HG02759 (cell line): ENCODE measurements around the gene TREX2.

ENCODE experiments used
- ATAC-seq: cut with Tn5 transposase; IDR thresholded peaks from one replicate; pipeline ENCODE4 v1.9.1; 2021; ENCODE audit warnings: mild to moderate bottlenecking, moderate library complexity; ENCODE audit not compliant: unreplicated experiment

TREX2 gene

DNA sequence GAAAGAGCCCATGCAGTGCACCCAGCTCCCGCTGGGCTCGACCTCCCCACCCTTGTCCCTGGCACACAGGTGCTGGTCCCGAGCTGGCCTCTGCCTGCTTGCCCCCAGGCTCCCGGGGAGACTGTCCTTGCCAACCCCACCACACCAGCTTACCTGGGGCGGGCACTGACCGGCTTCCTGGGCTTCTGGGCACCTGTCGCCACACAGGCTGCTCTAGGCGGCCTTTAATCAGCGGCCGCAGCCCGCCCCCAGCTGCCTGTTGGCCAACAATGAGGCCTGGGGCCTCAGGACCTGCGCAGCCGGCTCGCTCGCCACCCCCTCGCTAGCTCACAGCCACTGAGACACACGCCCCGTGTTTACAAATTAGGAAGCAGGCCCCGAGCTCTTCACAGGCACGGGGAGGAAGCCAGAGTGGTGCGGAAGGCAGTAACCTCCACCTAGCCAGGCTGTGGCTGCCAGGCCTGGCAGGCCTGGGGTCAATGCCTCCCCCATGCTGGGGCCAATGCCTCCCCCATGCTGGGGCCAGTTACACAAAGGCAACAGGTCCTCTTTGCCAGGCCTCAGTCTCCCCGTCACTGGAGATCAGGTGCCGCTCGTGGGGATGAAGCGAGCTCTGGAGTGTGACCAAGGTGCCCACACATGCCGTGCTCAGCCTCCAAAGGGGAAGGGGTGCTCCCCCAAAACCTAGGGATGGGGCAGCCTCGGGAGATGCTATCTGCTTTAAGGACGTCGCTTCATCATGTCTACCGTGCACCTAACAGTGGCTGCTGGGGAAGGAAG, at the start of gene TREX2:
Gene TREX2 (minus strand): TSS at position 201 of the 780 bp plus-strand sequence. CDS start 626 bp downstream, outside the sequence.
- no peak for ATAC-seq

GRCh38 chrX:153495362-153495751, 49.5 kb upstream of the TREX2 start:
- ATAC-seq, result no peak

DNA sequence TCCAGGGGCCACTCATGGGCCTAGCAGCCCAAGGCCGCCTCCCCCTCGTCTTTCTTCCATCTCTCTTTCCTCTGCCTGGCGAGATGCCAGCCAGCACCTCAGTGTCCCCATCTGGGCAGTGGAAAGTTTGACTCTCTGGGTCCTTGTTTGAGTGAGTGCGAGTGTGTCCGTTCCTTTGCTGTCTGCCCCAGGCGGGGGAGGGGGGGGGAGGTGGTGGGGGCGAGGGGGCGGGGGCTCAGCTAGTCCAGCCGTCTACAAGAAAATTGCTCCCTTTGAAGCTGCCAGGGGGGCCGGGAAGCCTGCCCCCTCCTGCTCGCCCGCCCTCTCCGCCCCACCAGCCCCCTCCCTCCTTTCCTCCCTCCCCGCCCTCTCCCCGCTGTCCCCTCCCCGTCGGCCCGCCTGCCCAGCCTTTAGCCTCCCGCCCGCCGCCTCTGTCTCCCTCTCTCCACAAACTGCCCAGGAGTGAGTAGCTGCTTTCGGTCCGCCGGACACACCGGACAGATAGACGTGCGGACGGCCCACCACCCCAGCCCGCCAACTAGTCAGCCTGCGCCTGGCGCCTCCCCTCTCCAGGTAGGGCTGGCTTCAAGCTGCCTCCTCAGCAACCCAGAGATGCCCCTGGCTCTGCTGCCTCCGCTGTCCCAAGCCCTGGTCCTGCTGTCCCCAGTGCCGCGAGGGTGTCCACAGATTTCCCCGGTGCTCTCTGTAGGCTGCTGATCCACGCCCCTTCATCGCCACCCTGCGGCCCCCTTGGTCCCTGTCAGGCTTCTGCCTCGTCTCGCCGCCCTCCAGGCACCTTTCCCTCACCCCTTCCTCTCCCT, 48.9 kb upstream of the TREX2 start, which contains the start of gene BGN:
Gene BGN (plus strand): TSS at position 440 of the 821 bp plus-strand sequence. CDS start 9,652 bp downstream, outside the sequence.
- ATAC-seq, result no peak

DNA sequence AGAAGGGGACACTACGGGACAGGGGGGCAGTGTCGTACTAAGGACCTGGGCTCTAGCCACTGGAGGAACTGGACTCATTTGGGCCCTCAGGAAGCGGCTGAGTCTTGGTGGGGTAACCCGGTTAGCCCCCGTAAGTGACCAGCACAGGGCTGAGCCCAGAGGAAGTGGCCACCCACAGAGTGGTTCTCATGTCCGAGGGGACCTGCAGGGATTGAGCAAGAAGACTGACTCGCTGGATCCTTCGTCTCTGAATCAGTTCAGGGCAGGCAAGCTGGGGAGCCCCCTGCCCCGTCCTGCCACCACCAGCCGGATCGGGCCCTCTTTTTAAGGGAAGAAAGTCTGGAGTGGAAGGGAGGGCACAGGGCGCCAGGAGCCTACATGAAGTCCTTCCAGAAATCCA, 48.2 kb upstream of the TREX2 start:
- no peak for ATAC-seq

DNA sequence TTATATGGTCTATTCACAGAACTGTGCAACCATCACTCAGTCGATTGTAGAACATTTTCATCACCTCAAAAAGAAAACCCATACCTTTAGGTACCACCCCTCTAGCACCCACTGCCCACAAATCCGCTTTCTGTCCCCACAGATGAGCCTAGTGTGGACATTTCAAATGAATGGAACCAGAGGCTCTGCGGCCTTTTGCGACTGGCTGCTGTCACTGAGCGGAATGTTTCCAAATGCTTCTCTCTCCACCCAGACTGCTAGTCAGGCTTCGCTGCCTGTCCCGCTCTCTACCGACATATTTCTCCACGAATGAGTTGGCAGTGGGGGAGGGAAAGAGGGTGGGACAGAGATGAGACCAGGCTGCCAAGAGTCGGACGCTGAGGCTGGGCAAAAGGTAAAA, 47.2 kb upstream of the TREX2 start:
- no peak for ATAC-seq

- ATAC-seq, result no peak
These were observed 46.7 kb upstream of the TREX2 start for GRCh38 chrX:153492543-153492942.

- ATAC-seq, result no peak
These were observed 46.1 kb upstream of the TREX2 start for GRCh38 chrX:153491918-153492317.

GRCh38 chrX:153491351-153491914, 45.6 kb upstream of the TREX2 start:
- no peak for ATAC-seq

GRCh38 chrX:153490217-153490930, 44.5 kb upstream of the TREX2 start:
- ATAC-seq, result no peak

DNA sequence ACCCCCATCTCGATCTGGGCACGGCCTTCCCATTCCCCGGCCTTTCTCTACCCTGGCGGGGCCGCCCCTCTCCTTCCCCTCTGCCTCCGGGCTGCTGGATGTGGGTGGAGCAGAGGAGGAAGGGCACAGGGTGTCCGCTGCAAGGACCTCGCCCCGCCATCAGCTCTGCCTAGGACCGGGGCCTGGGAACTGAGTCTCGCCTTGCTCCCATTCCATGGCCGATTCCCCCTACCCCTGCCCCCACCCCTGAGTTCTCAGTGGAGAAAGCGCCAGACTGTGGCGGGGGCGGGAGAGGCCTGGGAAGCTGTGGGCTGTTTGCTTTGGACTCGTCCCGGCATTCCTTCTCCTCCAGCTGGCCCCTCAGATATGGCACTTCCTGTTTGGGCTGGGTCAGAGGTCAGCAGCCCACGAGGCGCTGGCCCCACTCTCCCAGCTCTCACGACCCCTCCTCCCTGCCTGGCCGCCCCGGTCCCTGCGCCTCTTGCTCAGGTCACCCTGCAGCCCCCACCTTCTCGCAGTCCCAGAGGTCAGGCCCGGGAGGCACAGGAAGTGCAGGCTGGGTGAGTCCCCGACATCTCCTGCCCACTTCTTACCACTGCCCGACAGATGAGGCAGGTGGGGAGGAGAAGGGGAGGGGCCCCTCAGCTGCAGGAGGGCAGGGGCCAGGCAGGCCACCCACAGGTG, 42.5 kb upstream of the TREX2 start:
- ATAC-seq, result no peak

GRCh38 chrX:153487590-153488071, 41.8 kb upstream of the TREX2 start:
- no peak for ATAC-seq

GRCh38 chrX:153486171-153486570, 40.3 kb upstream of the TREX2 start:
- ATAC-seq, result no peak

DNA sequence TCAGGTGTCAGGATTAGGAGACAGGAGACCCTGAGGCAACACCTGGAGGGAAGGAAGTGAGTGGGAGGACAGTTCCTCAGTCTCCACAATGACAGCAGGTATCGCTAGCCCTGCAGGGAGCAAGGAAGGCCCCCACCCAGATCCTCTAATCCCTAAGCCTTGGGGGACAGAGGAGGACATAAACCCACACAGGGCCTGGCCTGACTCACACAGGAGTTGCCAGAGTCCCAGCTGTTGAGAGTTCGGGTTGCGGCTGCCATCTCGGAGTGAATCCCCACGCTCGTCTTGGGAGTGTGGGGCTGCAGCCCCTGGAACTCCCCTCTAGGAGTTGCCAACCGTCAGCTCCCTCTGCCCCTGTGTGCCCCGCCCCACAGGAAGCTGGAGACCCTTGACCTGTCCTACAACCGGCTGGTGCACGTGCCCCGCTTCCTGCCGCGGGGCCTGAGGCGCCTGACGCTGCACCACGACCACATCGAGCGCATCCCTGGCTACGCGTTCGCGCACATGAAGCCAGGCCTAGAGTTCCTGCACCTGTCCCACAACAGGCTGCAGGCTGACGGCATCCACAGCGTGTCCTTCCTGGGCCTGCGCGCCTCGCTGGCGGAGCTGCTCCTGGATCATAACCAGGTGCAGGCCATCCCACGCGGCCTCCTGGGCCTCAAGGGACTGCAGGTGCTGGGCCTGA, 39.7 kb upstream of the TREX2 start:
- no peak for ATAC-seq

DNA sequence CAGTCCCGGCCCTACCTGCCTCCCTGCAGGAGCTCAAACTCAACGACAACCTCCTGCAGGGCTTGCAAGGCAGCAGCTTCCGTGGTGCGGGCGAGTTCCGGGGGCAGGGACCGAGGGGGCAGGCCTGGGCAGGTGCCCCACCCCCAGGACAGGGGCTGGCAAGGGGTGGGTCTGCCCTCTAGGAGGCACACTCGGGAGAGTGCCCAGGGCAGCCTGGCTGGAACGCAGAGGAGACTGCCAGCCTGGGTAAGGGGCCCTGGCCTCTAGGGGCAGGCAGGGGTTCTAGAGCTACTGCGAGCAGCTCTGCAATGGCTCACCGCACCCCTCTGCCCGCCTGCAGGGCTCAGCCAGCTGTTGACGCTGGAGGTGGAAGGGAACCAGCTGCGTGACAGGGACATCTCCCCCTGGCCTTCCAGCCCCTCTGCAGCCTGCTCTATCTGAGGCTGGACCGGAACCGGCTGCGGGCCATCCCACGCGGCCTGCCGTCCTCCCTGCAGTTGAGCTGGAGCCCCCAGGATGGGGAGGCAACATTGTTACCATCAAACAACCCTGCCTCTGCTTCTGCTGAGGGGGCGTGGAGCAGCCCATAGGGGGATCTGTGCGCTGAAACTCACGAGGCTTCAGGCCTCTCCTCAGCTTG, 36.6 kb upstream of the TREX2 start:
- no peak for ATAC-seq

DNA sequence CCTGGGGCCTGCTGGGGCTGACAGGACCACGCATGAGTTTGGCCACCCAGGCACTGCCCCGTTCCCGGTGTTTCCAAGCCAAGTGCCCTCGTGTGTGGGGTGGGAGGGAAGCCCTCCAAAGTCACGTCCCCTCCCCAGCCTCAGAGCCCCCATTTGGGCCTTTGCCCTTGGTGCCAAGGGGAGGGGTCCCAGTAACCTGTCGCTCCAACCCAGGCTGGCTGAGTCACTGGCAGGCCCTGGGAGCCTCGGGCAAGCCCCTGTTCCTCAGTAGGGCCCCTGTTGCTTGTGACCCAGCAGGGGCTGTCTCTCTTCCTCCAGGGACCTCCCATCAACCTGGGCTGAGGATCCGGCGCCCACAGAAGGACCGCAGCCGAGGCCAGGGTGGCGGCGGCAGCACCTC, 35.2 kb upstream of the TREX2 start:
- no peak for ATAC-seq

DNA sequence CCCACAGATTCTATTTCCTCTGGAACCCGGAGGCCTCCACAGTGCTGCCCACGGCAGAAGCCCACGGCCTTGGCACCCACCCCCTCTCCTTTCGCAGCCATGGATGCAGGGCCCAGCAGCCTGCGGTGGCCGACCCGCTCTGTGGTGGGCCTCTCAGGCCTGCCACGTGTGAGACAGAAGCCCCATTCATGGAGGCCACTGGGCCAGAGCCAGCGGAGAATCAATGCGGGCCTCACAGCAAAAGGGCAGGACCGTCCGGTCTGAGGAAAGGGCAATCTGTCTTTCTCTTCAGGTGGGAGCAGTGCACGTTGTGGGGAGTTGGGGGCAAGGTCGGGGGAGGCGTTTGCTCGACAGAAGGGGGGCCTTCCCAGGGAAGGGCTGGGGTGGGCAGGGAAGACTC, 32.9 kb upstream of the TREX2 start:
- ATAC-seq, result no peak

DNA sequence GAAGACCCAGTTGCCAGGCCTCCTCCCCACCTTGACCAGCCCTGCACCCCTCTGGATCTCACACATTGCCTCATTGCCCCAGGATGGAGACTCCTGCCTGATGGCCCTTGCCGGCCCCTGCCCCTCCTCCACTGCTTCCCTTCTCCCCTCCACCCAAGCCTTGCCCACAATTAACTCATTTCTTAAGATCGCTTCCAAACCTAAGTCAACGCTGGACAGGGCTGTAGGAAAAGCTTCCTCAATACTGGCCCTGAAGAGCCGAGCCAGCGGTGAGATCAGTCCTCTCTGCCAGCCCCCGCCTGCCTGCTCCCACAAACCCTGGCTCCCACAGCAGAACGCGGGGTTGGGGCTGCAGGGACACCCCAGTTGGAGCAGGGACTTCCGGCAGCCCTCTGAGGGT, 32.0 kb upstream of the TREX2 start:
- no peak for ATAC-seq

DNA sequence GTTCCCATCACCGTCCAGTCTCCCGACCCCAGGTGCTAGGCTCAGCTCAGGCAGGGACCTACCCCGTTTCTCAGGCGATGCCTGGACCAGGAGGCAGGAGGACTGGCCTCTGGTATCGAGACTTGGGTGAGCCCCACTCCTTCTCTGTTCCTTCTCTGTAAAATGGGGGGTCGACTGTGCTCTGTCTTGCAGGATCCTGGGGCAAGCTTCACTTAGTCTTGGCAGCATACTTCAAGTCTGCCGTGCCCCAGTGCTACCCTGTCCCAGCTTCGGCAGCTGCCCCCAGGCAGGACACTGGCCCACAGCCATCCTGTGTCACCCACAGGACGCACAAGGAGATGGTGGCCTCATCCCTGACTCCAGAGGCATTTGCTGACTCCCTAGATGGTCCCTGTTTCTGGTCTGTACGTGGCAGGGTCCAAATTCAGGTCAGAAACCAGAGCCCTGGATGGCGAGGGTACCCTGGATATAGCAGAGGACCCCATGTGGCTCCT, 31.6 kb upstream of the TREX2 start:
- no peak for ATAC-seq
